ENCODE data around the gene LY9.
"Not testable (repeated sequence)": the region's sequence is repeated elsewhere in the genome, so short reads cannot be mapped to it uniquely, and the experiment has no call there.

Gene LY9

GRCh38 chr1:160860840-160861505 lies 65.0 kb downstream of the LY9 start:
- DNase-seq: no peak
- intact Hi-C loops (cut with DNase I): no loop called here

- intact Hi-C loops (cut with DNase I): no loop called here
- DNase-seq: peak in 3 of 10 donors; percentile 12 to 81 (median 26)
Measured at GRCh38 chr1:160862203-160863060, 66.5 kb downstream of the LY9 start, which contains the start of gene CD244. Gene CD244, minus strand, starts transcription at chr1:160862887. Its CDS starts 210 bp downstream, at chr1:160862677.

GRCh38 chr1:160863061-160863773 lies 67.2 kb downstream of the LY9 start:
- intact Hi-C loops (cut with DNase I): no loop called here
- no peak for DNase-seq

- no peak for DNase-seq
- intact Hi-C loops (cut with DNase I): no loop called here
Measured at GRCh38 chr1:160863774-160864131, 67.8 kb downstream of the LY9 start.

- no peak for DNase-seq
- intact Hi-C loops (cut with DNase I): no loop called here
Measured at GRCh38 chr1:160864173-160864572, 68.2 kb downstream of the LY9 start.

- intact Hi-C loops (cut with DNase I): no loop called here
- DNase-seq: no peak
Measured at GRCh38 chr1:160865337-160865736, 69.4 kb downstream of the LY9 start.

GRCh38 chr1:160866001-160866694 lies 70.2 kb downstream of the LY9 start:
- intact Hi-C loops (cut with DNase I): no loop called here
- DNase-seq: no peak

GRCh38 chr1:160866695-160867260 lies 70.8 kb downstream of the LY9 start:
- intact Hi-C loops (cut with DNase I): no loop called here
- no peak for DNase-seq

GRCh38 chr1:160867651-160868050 lies 71.7 kb downstream of the LY9 start:
- intact Hi-C loops (cut with DNase I); DNase-seq: not testable (repeated sequence)

GRCh38 chr1:160868141-160868540 lies 72.2 kb downstream of the LY9 start:
- no peak for DNase-seq
- intact Hi-C loops (cut with DNase I): no loop called here

- intact Hi-C loops (cut with DNase I): no loop called here
- DNase-seq: no peak
Measured at GRCh38 chr1:160874935-160875334, 79.0 kb downstream of the LY9 start.

- DNase-seq; intact Hi-C loops (cut with DNase I): not testable (repeated sequence)
Measured at GRCh38 chr1:160875591-160875990, 79.6 kb downstream of the LY9 start.

- no peak for DNase-seq
- intact Hi-C loops (cut with DNase I): no loop called here
Measured at GRCh38 chr1:160876311-160876710, 80.3 kb downstream of the LY9 start.

- intact Hi-C loops (cut with DNase I): no loop called here
- no peak for DNase-seq
Measured at GRCh38 chr1:160877221-160877620, 81.2 kb downstream of the LY9 start.
